ENCODE results near the gene BCL11B.

- no peak for TF ChIP-seq CTCF (IDR thresholded peaks at IDR 0.05; ENCODE audit: low read depth, low read length, missing input control)
- no peak for TF ChIP-seq ATF3 (IDR thresholded peaks at IDR 0.05)
- no peak for TF ChIP-seq MAX (IDR thresholded peaks at IDR 0.05)
- TF ChIP-seq REST (IDR thresholded peaks at IDR 0.05) = no peak
- no peak for TF ChIP-seq ZBTB33 (IDR thresholded peaks at IDR 0.05)
- TF ChIP-seq JUND (IDR thresholded peaks at IDR 0.05) = no peak
- no peak for TF ChIP-seq RAD21 (IDR thresholded peaks at IDR 0.05)
- no peak for TF ChIP-seq EGR1 (IDR thresholded peaks at IDR 0.05; ENCODE audit: low read depth in 2 of 2)
Measured at GRCh38 chr14:99194736-99195135, 77.3 kb downstream of the BCL11B start.

All from liver (tissue), 3 donors.